ENCODE data around the gene PPP2R2D. TPM values are rescaled to one million over a fixed set of nuclear protein-coding genes. Genes with fewer than 3 reads are reported as not detected.

PPP2R2D gene
- total RNA-seq, 1 donor from 2014 or later: 37.4 TPM

DNA sequence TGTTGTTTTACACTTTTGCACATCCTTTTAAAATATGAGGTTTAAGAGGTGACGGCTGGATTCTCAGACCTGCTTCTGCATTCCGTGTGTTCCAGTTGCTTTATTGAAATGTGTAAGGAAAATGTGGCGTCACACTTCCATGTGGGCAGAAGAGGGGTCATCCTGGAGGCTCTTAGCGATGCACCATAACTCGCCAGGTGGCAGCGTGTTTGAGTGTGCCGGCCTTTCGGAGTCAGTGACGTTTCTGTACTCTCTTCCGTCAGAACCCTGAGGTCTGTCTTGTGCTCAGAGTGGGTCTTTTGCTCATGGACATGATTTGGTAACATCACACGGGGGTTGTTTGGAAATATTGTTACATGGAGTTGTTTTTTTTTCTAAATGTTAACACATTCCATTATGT, 9.1 kb downstream of the PPP2R2D start:
- H3K36me3 ChIP-seq (ENCODE audit: control insufficient read depth, insufficient read depth, low read length): no peaks in the 10 kb centered on the region
- TF ChIP-seq, protein P1, sequence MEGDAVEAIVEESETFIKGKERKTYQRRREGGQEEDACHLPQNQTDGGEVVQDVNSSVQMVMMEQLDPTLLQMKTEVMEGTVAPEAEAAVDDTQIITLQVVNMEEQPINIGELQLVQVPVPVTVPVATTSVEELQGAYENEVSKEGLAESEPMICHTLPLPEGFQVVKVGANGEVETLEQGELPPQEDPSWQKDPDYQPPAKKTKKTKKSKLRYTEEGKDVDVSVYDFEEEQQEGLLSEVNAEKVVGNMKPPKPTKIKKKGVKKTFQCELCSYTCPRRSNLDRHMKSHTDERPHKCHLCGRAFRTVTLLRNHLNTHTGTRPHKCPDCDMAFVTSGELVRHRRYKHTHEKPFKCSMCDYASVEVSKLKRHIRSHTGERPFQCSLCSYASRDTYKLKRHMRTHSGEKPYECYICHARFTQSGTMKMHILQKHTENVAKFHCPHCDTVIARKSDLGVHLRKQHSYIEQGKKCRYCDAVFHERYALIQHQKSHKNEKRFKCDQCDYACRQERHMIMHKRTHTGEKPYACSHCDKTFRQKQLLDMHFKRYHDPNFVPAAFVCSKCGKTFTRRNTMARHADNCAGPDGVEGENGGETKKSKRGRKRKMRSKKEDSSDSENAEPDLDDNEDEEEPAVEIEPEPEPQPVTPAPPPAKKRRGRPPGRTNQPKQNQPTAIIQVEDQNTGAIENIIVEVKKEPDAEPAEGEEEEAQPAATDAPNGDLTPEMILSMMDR (IDR thresholded peaks at IDR 0.05; ENCODE audit: insufficient read depth, low read length, poor library complexity, severe bottlenecking): no peak
- no peak overlapping the region for H3K4me3 ChIP-seq (ENCODE audit: low read depth, low read length)
- no peaks in the 10 kb centered on the region for H3K27me3 ChIP-seq (ENCODE audit: control insufficient read depth, insufficient read depth, low read length)
- no peak for DNase-seq (ENCODE audit: low read depth)

DNA sequence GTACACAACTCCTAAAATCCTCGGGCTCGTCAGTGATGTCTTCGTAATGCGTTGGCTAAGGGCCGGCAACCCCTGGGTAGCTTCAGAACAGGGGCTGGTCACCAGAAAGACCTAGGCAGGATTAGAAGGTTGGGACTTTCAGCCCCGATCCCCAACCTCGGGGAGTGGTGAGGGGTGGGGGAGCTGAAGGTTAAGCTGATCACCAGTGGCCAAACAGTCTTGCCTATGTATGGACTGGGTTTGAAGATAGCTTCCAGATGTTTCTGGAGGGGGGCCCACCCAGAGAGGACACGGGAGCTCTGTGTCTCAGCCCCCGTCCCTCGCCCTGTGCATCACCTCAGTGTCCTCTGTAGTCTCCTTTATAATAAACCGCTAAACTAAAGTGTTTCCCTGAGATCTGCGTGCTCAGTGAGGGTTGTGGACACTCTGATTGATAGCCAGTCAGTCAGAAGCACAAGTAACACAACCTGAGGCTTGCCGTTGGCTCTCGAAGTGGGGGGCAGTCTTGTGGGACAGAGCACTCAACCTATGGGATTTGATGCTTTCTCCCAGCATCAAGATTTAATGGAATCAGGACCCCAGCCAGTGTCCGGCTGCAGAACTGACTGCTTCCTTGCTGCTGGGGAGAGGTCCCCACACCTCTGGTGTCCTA, 10.0 kb downstream of the PPP2R2D start:
- no peaks in the 10 kb centered on the region for H3K27me3 ChIP-seq (ENCODE audit: control insufficient read depth, insufficient read depth, low read length)
- no peak for DNase-seq (ENCODE audit: low read depth)
- no peak overlapping the region for H3K4me3 ChIP-seq (ENCODE audit: low read depth, low read length)
- H3K36me3 ChIP-seq (ENCODE audit: control insufficient read depth, insufficient read depth, low read length): no peaks in the 10 kb centered on the region
- TF ChIP-seq, protein P1 (IDR thresholded peaks at IDR 0.05; ENCODE audit: insufficient read depth, low read length, poor library complexity, severe bottlenecking): no peak

DNA sequence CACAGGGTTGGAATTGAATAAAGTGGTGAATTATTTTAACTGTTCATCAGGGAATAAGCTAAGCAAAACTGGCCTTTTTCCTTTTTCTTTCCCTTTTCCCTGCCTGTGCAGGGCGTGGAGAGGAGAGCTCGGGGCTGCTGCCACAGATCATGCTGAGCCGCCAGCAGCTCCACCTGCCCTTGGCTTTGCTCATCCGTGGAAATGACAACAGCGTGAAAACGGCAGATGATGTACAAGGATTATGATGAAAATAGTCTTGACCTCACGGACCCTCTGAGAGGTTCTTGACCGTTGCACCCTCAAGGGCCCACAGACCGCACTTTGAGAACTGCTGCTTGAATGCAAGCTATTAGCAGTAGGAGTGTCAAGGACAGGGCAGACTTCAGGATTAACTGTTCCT, 10.6 kb downstream of the PPP2R2D start:
- Histone ChIP-seq H3K27me3 (ENCODE audit: control insufficient read depth, insufficient read depth, low read length) (no peaks in the 10 kb centered on the region), H3K36me3 (ENCODE audit: control insufficient read depth, insufficient read depth, low read length) (no peaks in the 10 kb centered on the region), H3K4me3 (ENCODE audit: low read depth, low read length) (no peak overlapping the region)
- TF ChIP-seq, protein P1 (IDR thresholded peaks at IDR 0.05; ENCODE audit: insufficient read depth, low read length, poor library complexity, severe bottlenecking): no peak
- DNase-seq (ENCODE audit: low read depth): no peak

DNA sequence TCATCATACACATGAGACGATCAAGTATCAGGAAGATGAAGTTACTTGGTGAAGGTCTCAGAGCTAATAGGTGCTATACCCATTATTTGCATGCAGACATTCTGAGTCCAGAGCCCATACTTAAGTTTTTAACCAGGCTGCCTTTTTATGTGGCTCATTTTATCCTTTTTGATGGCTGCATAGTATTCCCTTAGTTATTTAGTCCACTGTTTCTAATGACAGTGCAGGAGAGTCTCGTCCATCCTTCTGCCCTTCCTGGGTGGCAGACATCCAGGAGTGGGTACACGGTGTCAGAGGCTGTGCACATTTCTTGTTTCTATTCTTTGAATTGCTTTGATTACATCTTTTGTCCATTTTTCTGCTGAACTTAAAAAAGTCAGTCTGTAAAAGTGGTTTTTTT, 11.8 kb downstream of the PPP2R2D start:
- no peak for DNase-seq (ENCODE audit: low read depth)
- TF ChIP-seq, protein P1 (IDR thresholded peaks at IDR 0.05; ENCODE audit: insufficient read depth, low read length, poor library complexity, severe bottlenecking): no peak
- H3K4me3 ChIP-seq (ENCODE audit: low read depth, low read length): no peak overlapping the region
- H3K36me3 ChIP-seq (ENCODE audit: control insufficient read depth, insufficient read depth, low read length): no peaks in the 10 kb centered on the region
- no peaks in the 10 kb centered on the region for H3K27me3 ChIP-seq (ENCODE audit: control insufficient read depth, insufficient read depth, low read length)

DNA sequence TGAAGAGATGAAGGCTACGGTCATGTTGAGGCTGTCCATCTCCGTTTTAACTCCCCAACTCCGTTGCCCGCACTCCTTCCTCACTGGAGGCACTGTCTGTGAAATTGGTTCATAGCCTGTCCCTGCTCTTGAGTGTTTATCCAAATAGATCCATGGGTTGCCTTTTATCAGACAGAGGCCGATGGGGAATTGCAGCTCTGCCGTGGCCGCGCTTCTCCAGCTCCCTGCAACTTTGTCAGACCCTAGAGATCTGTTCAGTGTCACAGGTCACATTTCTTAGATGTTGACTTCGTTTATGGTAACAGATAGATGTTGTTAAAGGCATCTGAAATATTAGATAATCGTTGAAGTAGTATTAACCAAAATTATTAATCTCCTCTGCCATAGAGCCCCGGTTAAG, 14.7 kb downstream of the PPP2R2D start:
- no peaks in the 10 kb centered on the region for H3K27me3 ChIP-seq (ENCODE audit: control insufficient read depth, insufficient read depth, low read length)
- H3K36me3 ChIP-seq (ENCODE audit: control insufficient read depth, insufficient read depth, low read length): no peaks in the 10 kb centered on the region
- H3K4me3 ChIP-seq (ENCODE audit: low read depth, low read length): no peak overlapping the region
- DNase-seq (ENCODE audit: low read depth): no peak
- TF ChIP-seq, protein P1 (IDR thresholded peaks at IDR 0.05; ENCODE audit: insufficient read depth, low read length, poor library complexity, severe bottlenecking): no peak
